Measurements from ENCODE around the gene DGKG. TPM values are rescaled to one million over a fixed set of nuclear protein-coding genes. Genes with fewer than 3 reads are reported as not detected.

DGKG gene
- total RNA-seq, 4 donors from 2014 or later, result 1.1 to 9.5 (median 1.7) TPM

GRCh38 chr3:186362537-186362842 is 456 bp upstream of the DGKG start:
- TF ChIP-seq POLR2A (IDR thresholded peaks at IDR 0.05), result no peak
- no peak for TF ChIP-seq CTCF (IDR thresholded peaks at IDR 0.05)
- H3K4me3 ChIP-seq (ENCODE audit: low read depth, poor library complexity, severe bottlenecking), result no peak overlapping the region
- intact Hi-C loops (cut with DNase I; ENCODE audit: low total_unique reads), result no loop called here
- DNase-seq (ENCODE audit: low spot score in 2 of 2), result no peak
- WGBS, 2 donors, result 38 to 49% methylated on average over 9 of the region's 9 CpGs

GRCh38 chr3:186361246-186361761 is 730 bp downstream of the DGKG start:
- peak overlapping the region; percentile 31 for H3K4me3 ChIP-seq (ENCODE audit: low read depth, poor library complexity, severe bottlenecking)
- no peak for TF ChIP-seq POLR2A (IDR thresholded peaks at IDR 0.05)
- TF ChIP-seq CTCF (IDR thresholded peaks at IDR 0.05), result no peak
- intact Hi-C loops (cut with DNase I; ENCODE audit: low total_unique reads), result no loop called here
- WGBS, 2 donors, result 3 to 6% methylated on average over 25 to 26 of the region's 26 CpGs
- no peak for DNase-seq (ENCODE audit: low spot score in 2 of 2)

GRCh38 chr3:186360779-186361178 is 1.3 kb downstream of the DGKG start:
- intact Hi-C loops (cut with DNase I; ENCODE audit: low total_unique reads), result no loop called here
- WGBS, 2 donors, result 0 to 5% methylated on average over 7 to 26 of the region's 27 CpGs
- no peak for DNase-seq (ENCODE audit: low spot score in 2 of 2)
- H3K4me3 ChIP-seq (ENCODE audit: low read depth, poor library complexity, severe bottlenecking), result no peak overlapping the region
- no peak for TF ChIP-seq CTCF (IDR thresholded peaks at IDR 0.05)
- TF ChIP-seq POLR2A (IDR thresholded peaks at IDR 0.05), result no peak

GRCh38 chr3:186359078-186359477 is 3.0 kb downstream of the DGKG start:
- DNase-seq (ENCODE audit: low spot score in 2 of 2), result no peak
- no peak for TF ChIP-seq CTCF (IDR thresholded peaks at IDR 0.05)
- TF ChIP-seq POLR2A (IDR thresholded peaks at IDR 0.05), result no peak
- intact Hi-C loops (cut with DNase I; ENCODE audit: low total_unique reads), result no loop called here
- WGBS, 2 donors, result 57 to 66% methylated on average over 3 of the region's 3 CpGs
- H3K4me3 ChIP-seq (ENCODE audit: low read depth, poor library complexity, severe bottlenecking), result no peak overlapping the region

- TF ChIP-seq CTCF (IDR thresholded peaks at IDR 0.05), result no peak
- TF ChIP-seq POLR2A (IDR thresholded peaks at IDR 0.05), result no peak
- intact Hi-C loops (cut with DNase I; ENCODE audit: low total_unique reads), result no loop called here
- WGBS, 2 donors, result 83 to 88% methylated on average over 5 of the region's 5 CpGs
- H3K4me3 ChIP-seq (ENCODE audit: low read depth, poor library complexity, severe bottlenecking), result no peak overlapping the region
- no peak for DNase-seq (ENCODE audit: low spot score in 2 of 2)
These were observed 5.9 kb downstream of the DGKG start for GRCh38 chr3:186356152-186356551.

GRCh38 chr3:186354100-186354499 is 7.9 kb downstream of the DGKG start:
- H3K4me3 ChIP-seq (ENCODE audit: low read depth, poor library complexity, severe bottlenecking), result no peak overlapping the region
- intact Hi-C loops (cut with DNase I; ENCODE audit: low total_unique reads), result no loop called here
- TF ChIP-seq CTCF (IDR thresholded peaks at IDR 0.05) (no peak), POLR2A (IDR thresholded peaks at IDR 0.05) (no peak)
- WGBS, 2 donors, result 44 to 62% methylated on average over 5 of the region's 5 CpGs
- DNase-seq (ENCODE audit: low spot score in 2 of 2), result no peak

Measured in lower leg skin (tissue), 4 donors.